ENCODE data around the gene IL12RB1.
"Not testable (repeated sequence)": the region's sequence is repeated elsewhere in the genome, so short reads cannot be mapped to it uniquely, and the experiment has no call there.

Gene IL12RB1

DNA sequence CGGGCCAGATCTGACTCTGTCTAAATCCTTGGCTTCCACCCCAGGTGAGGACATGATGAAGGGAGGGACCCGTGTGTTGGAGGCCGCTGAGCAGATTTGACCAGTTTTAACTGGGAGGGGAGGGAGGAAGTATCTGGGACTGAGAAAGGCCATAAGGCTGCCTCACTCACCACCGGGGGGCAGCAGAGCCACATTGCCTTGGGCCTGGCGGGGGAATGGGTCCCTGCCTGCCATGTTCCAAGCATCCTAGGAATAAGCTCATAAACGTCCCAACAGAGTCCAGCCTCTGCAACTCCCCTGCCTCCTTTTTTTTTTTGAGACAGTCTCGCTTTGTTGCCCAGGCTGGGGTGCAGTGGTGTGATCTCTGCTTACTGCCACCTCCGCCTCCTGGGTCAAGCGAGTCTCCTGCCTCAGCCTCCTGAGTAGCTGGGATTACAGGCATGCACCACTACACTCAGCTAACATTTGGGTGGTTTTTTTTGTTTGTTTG, 26.3 kb upstream of the IL12RB1 start:
- DNase-seq (ENCODE audit: low read depth): peak; percentile 35

DNA sequence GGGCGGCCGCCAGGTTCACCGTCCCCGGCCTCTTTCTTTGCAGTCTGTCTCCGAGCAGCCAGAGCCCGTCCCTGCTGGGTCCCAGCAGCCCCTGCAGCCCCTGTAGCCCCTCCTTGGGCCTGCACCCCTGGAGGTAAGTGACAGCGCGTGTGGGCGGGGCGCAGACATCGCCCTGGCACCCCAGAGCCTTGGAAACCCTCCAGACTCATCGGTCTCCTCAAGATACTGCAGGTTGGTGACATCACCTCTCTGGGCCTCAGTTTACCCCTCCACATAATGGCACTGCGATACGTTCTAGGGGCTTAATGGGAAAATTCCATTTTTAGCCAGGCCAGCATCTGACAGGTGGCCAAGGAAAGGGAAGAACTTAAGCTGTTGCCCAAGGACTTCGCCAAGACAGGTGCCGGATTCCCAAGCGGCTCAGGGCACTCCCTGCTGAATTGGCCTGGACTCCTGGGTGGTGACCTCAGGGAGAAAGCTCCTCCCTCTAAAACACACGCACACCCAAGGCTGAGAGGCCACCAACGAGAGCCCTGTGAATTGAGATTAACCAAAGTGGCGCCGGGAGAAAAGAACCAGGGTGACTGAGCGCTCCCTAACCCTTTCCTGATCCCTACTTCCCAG, 24.0 kb upstream of the IL12RB1 start:
- DNase-seq (ENCODE audit: low read depth): no peak

DNA sequence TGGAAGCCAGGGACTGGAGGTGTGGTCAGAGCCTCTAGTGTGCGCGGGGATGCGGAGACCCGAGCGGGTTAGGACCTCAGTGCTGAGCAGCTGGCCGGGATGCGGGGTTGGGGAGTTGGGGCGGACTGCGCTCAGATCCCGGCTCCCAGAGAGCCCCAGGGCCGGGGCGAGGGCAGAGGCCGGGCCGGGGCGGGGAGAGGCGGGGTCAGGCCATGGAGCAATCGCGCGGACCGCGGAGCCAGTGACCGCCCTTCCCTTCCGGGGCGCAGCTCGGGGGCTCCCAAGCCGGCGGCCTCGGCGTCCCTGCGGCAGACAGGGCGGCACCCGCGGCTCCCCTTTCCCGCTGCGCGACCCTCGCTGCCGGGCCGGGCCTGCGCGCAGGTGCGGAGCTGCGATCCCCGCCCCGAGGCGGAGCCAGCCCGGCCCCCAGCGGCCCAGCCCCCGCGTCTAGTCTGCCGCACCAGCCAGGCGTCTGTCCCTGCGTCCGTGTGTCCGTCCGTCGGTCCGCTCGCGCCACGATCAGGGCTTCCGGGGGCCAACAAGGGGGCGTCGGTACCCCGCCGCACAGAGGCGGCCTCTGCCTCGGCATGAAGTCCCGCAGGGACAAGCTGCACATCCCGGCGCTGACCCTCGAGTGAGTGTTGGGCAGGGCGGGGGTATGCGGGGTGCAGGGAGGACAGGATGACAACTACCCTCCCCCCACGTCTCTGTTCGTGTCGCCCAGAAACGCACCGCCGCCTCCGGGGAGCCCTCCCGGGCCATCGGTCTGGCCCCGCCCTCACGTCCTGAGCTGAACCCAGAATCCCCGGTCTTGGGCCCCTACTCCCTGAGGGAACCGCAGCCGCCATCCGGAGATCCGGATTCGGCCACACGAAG, 23.2 kb upstream of the IL12RB1 start:
- no peak for DNase-seq (ENCODE audit: low read depth)

DNA sequence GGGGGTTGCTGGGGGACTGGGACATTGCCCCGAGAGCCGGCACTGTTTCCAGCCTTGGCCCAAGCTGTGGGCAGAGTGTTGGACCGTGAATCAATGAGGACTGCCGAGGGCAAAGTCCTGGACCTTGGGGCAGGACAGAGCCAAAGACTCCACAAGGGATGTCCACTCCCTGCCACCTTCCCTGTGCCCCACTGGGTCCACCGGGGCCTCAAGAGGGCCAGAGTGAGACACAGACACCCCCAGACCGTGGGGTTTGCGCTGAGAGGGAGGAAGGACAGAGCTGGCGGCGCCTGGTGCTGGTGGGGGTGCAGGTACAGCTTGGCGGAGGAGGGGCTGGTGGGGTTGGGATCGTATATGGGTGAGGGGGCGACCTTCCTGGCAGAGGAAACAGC, 22.6 kb upstream of the IL12RB1 start:
- no peak for DNase-seq (ENCODE audit: low read depth)

DNA sequence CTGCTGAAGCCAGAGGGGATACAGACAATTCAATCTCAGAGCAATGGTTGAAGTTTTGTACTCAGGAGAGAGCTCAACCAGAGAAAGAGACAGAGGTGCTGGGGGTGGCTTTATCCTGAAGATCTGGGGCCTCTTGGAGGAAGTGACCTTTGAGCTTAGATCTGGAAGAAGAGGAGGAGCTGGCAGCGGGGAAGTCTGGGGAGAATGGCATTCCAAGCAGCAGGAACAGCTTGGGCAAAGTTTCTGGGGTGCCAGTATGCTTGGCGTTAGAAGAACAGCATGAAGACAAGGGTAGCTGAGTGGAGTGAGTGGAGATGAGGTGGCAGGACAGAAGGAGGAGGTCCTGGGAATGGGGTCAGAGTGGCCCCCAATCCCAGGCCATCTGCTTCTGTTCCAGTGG, 22.2 kb upstream of the IL12RB1 start:
- no peak for DNase-seq (ENCODE audit: low read depth)

DNA sequence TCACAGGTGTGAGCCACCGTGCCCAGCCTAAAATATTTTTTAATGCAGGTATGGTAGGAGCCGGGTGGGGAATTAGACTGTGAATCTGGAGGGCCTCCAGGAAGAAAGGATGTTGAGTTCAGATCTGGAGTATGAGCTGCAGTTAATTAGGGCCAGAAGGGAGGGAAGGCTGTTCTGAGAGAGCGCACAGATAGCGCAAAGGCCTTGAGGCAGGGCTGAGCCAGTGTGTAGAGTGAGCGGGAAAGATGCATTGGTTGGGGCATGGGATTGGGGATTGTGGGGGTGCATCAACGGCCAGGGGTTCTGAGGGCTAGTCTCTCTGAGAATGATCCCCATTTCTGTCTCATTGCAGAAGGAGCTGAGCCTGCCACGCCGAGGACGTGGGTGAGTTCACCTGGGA, 20.5 kb upstream of the IL12RB1 start:
- no peak for DNase-seq (ENCODE audit: low read depth)

DNA sequence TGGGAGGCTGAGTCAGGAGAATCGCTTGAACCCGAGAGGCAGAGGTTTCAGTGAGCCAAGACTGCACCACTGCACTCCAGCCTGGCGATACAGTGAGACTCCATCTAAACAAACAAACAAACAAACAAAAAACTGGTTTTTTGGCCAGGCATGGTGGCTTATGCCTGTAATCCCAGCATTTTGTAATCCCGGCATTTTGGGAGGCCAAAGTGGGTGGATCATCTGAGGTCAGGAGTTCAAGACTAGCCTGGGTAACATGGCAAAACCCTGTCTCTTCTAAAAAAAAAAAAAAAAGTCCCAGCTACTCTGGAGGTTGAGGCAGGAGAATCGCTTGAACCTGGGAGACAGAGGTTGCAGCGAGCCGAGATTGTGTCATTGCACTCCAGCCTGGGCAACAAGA, 18.5 kb upstream of the IL12RB1 start:
- not testable (repeated sequence) for DNase-seq (ENCODE audit: low read depth)

DNA sequence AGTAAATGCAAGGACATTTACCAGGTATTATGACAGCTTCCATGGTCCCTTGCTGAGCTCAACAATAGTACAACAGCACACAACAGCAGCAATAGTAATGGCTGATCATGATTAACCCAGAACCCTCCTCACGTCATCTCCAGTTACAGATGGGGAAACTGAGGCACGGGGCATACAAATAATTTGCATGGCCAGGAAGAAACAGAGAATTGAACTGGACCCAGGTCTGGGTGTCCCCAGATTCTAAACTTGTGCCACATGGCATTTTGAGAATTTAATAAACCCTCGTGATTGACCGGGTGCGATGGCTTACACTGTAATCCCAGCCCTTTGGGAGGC, 18.0 kb upstream of the IL12RB1 start:
- no peak for DNase-seq (ENCODE audit: low read depth)

DNA sequence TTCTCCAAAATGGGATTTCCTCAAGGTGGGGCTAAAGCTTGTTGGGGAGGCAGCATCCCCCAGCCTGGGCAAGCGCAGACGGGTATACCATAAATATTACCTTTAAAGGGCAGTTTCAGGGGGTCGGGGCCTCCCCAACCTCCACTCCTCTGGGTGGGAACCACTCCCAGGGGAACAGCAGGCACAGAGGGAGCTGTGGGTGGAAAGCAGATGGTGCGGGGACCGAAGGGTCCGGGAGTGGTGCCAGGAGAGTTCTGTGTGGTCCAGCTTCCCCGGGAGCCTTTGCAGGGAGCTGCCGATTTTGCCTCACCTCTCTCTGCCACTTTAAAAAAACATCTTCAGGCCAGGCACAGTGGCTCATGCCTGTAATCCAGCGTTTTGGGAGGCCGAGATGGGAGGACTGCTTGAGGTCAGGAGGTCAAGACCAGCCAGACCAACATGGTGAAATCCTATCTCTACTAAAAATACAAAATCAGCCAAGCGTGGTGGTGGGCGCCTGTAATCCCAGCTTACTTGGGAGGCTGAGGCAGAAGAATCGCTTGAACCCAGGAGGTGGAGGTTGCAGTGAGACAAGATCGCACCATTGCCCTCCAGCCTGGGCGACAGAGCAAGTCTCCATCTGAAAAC, 16.3 kb upstream of the IL12RB1 start:
- DNase-seq (ENCODE audit: low read depth): no peak

DNA sequence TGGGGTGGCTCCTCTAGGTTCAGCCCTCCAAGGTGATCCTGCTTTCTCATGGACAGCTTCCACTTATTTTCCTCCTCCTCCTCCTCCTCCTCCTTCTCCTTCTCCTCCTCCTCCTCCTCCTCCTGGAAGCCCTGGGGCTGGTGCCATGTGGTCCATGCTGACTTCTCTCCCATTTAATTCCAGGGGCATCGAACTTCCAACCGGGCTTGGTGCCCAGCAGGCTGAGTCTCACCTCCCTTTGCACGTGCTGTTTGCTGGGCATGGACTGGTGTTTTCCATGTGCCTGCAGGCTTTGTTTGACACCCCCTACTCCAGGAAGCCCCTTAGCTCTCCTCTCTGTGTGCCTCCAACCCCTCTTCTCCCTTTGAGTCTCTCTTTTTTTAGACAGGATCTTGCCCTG, 14.5 kb upstream of the IL12RB1 start:
- DNase-seq (ENCODE audit: low read depth): no peak

DNA sequence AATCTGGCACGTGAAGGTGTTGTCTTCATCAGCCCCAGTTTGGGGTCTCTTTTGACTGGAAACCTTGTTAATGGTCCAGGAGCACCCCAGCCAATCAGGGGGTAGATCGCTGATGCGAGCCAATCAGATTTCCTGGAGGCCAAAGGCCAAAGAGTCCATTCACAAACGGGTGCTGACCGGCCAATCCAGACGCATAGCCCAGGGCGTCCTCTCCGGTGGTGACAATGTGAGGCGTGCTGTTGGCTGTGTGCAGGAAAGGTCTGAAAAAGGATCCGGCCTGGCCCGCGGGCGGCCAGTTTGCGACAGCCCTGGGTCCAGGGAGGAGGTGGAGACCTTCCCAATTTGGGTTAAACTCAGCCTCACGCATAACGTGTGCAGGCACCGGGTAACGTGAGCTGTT, 14.0 kb upstream of the IL12RB1 start:
- no peak for DNase-seq (ENCODE audit: low read depth)

DNA sequence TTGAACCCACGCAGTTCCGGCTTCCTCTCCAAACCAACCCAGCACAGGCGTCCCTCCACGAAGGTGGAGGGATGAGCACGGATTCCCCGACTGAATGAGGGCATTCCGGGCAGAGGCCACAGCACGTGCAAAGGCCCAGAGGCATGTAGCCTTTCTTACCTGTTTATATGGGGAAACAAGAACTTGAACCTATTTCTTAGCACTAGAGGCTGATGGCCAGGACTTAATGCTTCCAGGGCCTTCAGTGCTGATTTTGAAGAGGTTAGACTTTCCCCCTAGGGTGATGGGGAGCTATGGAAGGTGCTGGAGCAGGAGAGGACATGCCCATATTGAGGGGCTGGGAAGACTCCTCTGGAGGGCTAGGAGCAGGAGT, 12.9 kb upstream of the IL12RB1 start:
- DNase-seq (ENCODE audit: low read depth): no peak

DNA sequence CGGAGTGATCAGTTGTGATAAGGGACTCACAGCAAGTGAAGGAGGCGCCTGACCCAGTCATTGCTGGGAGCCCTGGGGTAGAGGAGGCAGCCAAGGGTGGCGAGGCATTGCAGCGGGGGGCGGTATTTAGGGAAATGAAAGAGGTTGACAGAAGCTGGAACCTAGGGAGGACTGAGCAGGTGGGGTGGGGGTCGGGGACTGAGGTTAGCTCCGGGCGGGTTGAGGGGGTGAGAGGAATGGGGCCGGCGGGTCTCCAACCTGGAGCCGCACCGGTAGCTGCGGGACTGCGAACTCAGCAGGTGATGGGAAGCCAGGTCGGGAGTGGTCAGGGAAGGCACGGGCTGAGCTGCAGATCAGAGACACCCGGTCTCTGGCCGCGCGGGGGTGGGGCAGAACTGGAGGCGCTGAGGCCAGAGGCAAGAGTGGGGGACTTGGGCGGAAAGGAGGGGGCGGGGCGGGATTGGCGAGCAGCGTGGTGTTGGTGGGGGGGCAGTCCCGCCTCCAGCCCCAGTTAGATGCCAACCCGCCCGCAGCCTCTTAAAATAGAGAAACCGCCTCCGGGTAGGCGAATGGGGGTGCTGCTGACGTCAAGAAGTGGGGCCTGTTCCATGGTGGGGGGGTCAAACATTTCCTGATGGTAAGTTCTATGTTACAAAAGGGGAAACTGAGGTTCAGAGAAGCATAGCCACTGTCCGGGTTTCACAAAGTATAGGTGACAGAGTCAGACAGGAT, 12.3 kb upstream of the IL12RB1 start:
- no peak for DNase-seq (ENCODE audit: low read depth)

DNA sequence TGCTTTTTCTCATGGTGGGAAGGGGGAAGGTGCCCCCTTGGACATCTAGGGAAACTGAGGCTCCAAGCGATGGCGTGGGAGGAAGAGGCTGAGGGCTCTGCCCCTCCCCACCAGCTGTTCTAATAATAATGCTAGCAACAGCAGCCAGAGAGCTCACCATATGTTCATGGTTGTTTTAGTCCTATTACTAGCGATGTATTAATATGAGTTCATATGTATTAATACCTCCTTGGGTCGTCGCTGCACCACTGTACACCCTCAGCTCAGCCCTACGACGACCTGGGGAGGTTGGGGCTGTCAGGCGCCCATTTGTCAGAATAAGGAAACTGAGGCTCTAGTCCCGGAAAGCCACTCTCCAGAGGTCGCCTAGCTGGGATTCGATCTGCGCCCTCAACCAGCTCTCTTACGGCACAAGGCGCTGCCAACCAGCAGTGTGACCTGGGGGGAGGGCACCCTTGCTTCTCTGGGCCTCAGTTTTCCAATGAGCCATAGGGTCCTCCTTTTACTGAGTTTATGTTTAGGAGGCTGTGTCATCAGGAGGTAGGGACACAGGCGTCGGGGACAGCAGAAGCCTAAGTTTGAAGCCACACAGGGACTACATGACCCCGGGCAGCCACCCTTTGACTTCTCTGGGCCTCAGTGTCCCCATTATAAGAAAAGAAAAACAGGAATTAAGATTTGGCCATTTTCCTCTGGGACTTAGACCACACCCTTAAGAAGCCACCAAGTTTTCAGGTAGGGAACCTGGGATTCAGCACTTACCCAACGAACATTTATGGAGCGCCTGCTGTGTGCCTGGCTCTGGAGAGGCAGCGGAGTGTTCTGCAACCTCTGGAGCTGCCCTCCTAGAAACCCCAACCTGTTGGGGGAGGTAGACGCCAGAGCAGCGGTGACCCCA, 11.5 kb upstream of the IL12RB1 start:
- no peak for DNase-seq (ENCODE audit: low read depth)

DNA sequence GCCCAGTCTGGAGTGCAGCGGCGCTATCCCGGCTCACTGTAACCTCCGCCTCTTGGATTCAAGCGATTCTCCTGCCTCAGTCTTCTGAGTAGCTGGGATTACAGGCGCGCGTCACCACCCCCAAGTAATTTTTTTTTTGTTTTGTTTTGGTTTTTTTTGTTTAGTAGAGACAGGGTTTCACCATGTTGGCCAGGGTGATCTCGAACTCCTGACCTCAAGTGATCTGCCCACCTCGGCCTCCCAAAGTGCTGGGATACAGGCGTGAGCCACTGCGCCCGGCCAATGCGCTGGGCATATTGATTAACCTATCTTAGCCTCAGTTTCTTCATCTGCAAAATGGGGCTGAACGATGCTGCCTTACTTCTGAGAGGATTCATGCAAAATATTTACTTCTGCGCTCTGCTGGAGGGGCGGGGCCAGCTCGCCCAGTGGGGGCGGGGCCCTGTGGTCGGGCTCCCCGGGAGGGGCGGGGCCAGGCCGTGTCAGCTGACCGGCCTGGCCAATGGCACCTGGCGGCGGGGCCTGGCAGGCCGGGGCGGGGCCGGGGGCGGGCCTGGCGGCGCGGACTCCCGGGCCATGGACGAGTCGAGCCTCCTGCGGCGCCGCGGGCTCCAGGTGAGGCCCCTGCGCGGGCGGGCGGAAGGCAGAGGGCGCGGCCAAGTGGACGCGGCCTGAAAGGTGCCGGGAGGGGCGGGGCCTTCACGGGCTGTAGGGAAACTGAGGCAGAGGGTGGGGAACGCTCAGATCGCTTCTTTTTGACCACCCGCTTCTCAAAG, 10.7 kb upstream of the IL12RB1 start, which contains the start of gene MAST3:
TSS of gene MAST3 (plus strand) at position 562 of the 776 bp plus-strand sequence. CDS start at position 577, 15 bp downstream.
- DNase-seq (ENCODE audit: low read depth): peak; percentile 23

DNA sequence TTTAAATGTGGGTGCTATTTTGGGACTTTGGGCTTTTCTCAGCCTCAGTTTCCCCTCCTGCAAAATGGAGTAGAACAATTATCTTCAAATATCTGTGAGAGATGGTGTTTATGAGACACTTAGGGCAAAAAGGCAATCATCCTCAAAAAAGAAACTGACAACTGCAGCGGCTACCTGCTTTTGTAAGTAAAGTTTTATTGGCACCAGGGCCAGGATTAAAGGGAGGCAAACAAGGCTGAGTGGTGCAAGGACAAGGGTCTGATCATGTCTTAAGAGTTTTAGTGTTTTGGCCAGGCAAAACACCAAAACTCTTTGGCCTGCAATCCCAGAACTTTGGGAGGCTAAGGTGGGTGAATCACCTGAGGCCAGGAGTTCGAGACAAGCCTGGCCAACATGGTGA, 9.5 kb upstream of the IL12RB1 start:
- DNase-seq (ENCODE audit: low read depth): no peak

DNA sequence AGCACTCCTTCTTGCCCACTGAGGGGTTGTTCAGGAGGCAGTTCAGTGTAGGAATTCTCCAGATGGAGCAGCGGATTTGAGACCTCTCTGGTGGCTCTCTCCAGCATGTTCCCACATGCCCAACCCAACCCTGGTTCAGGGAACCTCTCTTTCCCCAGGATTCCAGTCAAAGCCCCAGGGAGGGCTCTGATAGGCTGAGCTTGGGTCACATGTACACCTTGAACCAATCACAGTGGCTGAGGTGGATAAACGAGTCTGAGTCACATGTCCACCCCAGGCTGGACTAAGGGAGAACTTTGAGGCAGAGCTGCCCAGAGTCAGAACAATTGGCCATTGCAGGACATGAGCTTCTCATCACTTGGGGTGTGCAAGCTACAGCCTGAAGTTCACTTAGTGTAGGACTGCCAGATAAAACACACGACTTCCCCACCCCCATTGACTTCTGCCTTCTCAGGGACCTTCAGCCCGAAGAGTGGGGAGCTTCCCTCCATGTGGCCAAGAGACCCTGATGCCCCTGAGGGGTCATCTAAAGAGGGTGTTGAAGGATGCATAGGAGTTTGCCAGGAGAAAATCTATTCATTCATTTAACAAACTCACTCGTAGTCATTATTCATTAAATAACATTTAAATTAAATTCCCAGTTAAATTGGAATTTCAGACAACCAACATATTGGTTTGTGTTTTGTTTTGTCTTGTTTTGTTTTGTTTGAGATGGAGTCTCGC, 6.9 kb upstream of the IL12RB1 start:
- DNase-seq (ENCODE audit: low read depth): no peak

DNA sequence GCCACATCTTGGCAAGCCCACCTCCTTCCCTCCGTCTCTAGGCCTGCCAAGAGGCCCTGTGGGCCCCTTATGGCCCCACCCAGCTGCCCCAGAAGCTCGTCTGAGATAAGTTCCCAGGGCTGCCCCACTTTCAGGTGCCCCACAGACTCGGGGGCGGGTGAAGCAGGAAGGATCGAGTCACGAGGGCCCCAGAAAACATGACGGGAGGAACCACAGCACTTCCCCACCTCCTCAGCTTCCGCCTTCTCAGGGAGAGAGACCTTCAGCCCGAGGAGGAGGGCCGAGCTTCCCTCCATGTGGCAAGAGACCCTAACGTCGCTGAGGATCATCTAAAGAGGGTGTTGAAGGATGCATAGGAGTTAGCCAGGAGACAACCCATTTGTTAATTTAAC, 4.5 kb upstream of the IL12RB1 start:
- no peak for DNase-seq (ENCODE audit: low read depth)

DNA sequence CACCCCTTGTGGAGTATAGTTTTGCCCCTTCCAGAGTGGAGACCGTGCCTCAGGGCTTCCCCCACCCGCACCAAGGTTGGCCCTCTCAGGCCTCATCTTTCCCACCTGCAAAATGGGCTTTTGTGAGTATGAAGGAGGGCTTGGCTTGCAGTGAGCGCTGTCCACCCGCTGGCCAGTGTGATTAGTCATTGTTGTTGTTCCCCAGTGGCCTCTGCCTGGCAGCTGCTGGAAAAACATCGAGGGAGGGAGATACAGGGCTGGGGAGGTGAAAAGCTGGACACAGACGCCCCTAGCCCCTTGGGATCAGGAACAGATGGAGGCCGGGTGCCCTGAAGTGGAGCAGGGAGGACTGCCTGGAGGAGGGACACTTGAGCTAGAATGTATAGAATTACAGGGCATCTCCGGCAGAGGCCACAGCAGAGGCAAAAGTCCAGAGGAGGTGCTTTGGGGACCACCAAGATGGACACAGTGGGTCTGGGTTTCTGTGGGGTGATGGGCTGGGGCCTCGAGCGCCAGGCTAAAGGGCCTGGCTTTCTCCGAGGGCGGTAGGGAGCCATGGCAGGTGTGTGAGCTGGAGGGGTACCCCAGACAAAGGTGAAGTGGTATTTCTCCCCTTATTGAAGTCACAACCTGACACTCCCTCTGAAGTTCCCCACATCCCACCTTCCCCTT, 3.9 kb upstream of the IL12RB1 start:
- DNase-seq (ENCODE audit: low read depth): no peak
